Lower leg skin (tissue), 4 donors: ENCODE measurements around the gene FUT8. TPM values are rescaled to one million over a fixed set of nuclear protein-coding genes. Genes with fewer than 3 reads are reported as not detected.

ENCODE experiments used
- DNase-seq, 2 donors: peaks; one replicate each; pipeline ENCODE4 v3.0.0-alpha.2; 2019; ENCODE audit warnings: low spot score in 2 of 2
- H3K4me3 ChIP-seq: fragments of 200-600 bp; sonication (generic); 2 replicates; pipeline ENCODE4 v1.5.1; 2017; ENCODE audit warnings: mild to moderate bottlenecking, low read depth; ENCODE audit not compliant: poor library complexity, severe bottlenecking
- CTCF ChIP-seq, 3 donors: fragments of 450-650 bp; IDR thresholded peaks; one replicate each; pipeline ENCODE4 v1.5.1; 2016; ENCODE audit warnings: antibody characterized with exemption in 3 of 3, mild to moderate bottlenecking in 3 of 3, moderate library complexity in 2 of 3
- POLR2A ChIP-seq, 2 donors: fragments of 450-650 bp; IDR thresholded peaks; one replicate each; pipeline ENCODE4 v1.6.1; 2016 to 2017; ENCODE audit warnings: antibody characterized with exemption in 2 of 2, mild to moderate bottlenecking in 1 of 2, moderate library complexity in 1 of 2
- WGBS, 2 donors: methylation state at CpG; one replicate each; pipeline ENCODE4 v1.1.5; 2018; 5-methylcytosine and 5-hydroxymethylcytosine counted together
- intact Hi-C: fragments of 100-400 bp; cut with DNase I; formaldehyde crosslinking; loops from one replicate; pipeline ENCODE4 v1.15.0; 2023; ENCODE audit warnings: low total_unique reads
- total RNA-seq, 4 donors: library from RNA; depleted of rRNA; stranded (reverse); fragments of >200 nt; gene quantifications; one replicate each; pipeline ENCODE4 v1.1.0, GENCODE V29; 2016

Gene FUT8
- total RNA-seq, 4 donors from 2014 or later = 17.9 to 28.0 (median 25.2) TPM

DNA sequence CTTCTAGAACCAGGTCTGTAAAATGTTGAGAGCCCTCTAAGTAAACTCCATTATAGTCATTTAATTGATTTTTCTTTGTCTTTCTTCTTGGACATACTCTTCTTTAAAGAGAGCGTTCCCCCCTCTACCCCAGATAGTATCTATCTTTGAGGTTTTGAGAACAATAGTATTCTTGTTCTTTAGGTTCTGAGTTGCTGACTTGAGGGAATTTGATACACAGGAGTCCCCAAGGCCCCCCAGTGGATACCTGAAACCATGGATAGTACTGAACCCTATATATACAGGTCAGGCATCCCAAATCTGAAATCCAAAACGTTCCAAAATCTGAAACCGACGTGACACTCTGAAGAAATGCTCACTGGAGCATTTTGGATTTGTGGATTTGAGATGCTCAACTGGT, 65.5 kb downstream of the FUT8 start:
- TF ChIP-seq CTCF (IDR thresholded peaks at IDR 0.05) (no peak), POLR2A (IDR thresholded peaks at IDR 0.05) (no peak)
- WGBS, 2 donors = 91 to 97% methylated on average over 4 of the region's 4 CpGs
- no peak for DNase-seq
- intact Hi-C loops = no loop called here
- H3K4me3 ChIP-seq = no peak overlapping the region

- intact Hi-C loops = no loop called here
- no peak overlapping the region for H3K4me3 ChIP-seq
Measured at GRCh38 chr14:65478596-65478995, 66.1 kb downstream of the FUT8 start.

GRCh38 chr14:65479386-65479785, 66.9 kb downstream of the FUT8 start:
- TF ChIP-seq POLR2A (IDR thresholded peaks at IDR 0.05) = no peak
- no peak for TF ChIP-seq CTCF (IDR thresholded peaks at IDR 0.05)

More at GRCh38 chr14:65478596-65478995, 66.1 kb downstream of the FUT8 start:
- DNase-seq = no peak
- TF ChIP-seq POLR2A (IDR thresholded peaks at IDR 0.05) = no peak
- TF ChIP-seq CTCF (IDR thresholded peaks at IDR 0.05) = no peak
- WGBS, 2 donors = 64 to 81% methylated on average over 1 of the region's 1 CpG

DNA sequence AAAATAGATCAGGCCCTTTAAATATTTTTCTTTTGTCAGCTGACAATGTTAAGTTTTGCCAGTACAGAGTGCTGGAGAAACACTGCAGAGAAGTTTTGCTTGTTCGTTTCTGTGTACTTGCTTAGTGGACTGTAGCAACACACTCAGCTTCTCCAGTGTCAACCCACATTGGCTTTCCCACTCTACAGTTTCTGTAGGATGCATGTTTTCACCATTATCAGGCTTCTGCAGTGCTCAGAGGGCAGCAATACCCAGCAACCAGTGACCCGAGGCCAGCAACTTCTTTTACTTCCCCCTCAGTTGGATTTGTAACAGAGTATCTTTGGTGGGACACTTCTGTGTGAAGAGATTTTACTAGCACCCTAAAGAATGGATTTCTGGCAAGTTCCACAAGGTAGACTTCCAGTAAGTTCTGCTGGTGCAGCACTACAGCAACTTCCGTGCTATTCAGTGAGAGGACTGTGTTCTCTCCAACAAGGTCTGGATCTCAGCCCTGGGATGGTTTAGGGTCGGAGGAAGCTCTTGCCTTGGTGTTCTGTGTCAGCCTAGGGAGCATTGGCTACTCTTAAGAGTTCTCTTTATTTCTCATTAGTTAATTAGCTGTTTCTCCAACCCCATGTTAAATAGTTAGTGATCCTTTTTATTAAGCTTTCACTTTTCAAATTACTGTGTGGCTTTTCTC, 70.4 kb downstream of the FUT8 start:
- WGBS, 2 donors = 71 to 77% methylated on average over 4 of the region's 4 CpGs
- TF ChIP-seq CTCF (IDR thresholded peaks at IDR 0.05) (no peak), POLR2A (IDR thresholded peaks at IDR 0.05) (no peak)
- H3K4me3 ChIP-seq = no peak overlapping the region
- DNase-seq = no peak
- intact Hi-C loops = no loop called here

More at GRCh38 chr14:65479386-65479785, 66.9 kb downstream of the FUT8 start:
- WGBS, 2 donors = 89 to 93% methylated on average over 2 of the region's 2 CpGs
- no peak overlapping the region for H3K4me3 ChIP-seq
- intact Hi-C loops = no loop called here
- DNase-seq = no peak

- DNase-seq = no peak
- H3K4me3 ChIP-seq = no peak overlapping the region
- TF ChIP-seq POLR2A (IDR thresholded peaks at IDR 0.05) (no peak), CTCF (IDR thresholded peaks at IDR 0.05) (no peak)
- intact Hi-C loops = no loop called here
- WGBS, 2 donors = 93% methylated on average over 4 of the region's 4 CpGs
Measured at GRCh38 chr14:65483647-65484046, 71.1 kb downstream of the FUT8 start.

DNA sequence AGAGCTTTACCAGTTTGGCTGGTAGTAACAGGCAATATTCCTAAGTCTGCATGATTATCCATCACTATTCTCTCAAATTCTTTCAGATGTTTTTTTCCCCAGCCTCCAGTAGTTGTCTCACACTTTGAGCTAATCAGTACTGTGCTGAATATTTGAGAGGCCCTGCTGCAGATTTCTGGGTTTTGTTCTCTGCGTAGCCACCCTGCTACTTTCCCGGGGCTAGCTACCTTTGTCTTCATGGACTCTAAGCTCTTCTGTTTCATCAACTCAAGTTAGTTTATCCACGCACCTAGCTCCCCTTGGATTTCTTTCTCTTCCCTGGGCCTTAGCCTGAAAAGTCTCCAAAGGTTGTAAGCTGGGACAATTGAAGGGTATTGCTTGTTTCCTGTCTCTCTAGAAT, 73.0 kb downstream of the FUT8 start:
- no peak for TF ChIP-seq CTCF (IDR thresholded peaks at IDR 0.05)

More for the DNA sequence above, 73.0 kb downstream of the FUT8 start:
- no peak overlapping the region for H3K4me3 ChIP-seq
- intact Hi-C loops = no loop called here
- WGBS, 2 donors = 88 to 93% methylated on average over 3 of the region's 3 CpGs
- DNase-seq = no peak
